Umbilical cord (tissue), 2 donors: ENCODE data around the gene DPYSL4. TPM values are rescaled to one million over a fixed set of nuclear protein-coding genes. Genes with fewer than 3 reads are reported as not detected.

Source experiments
- DNase-seq: peaks from one replicate; pipeline ENCODE4 v3.0.0-alpha.2; 2015; ENCODE audit warnings: low spot score
- total RNA-seq: library from RNA; depleted of rRNA; stranded (reverse); fragments of >200 nt; gene quantifications from one replicate; pipeline ENCODE4 v1.2.3, GENCODE V29; 2014; ENCODE audit warnings: low replicate concordance; ENCODE audit not compliant: insufficient read depth

Gene DPYSL4
- total RNA-seq, 1 donor from 2014 or later = 1.2 TPM

GRCh38 chr10:132226586-132227405 is 40.0 kb downstream of the DPYSL4 start:
- DNase-seq = no peak

- DNase-seq = no peak
Observed at GRCh38 chr10:132227851-132228390, 41.2 kb downstream of the DPYSL4 start.

- DNase-seq = no peak
Observed at GRCh38 chr10:132228616-132229015, 41.9 kb downstream of the DPYSL4 start.

- no peak for DNase-seq
Observed at GRCh38 chr10:132229096-132229495, 42.3 kb downstream of the DPYSL4 start.

GRCh38 chr10:132229834-132230556 is 43.2 kb downstream of the DPYSL4 start:
- DNase-seq = no peak

GRCh38 chr10:132230557-132231210 is 43.9 kb downstream of the DPYSL4 start:
- DNase-seq = no peak

- DNase-seq = no peak
Observed at GRCh38 chr10:132231656-132232022, 44.9 kb downstream of the DPYSL4 start.

GRCh38 chr10:132232023-132232951 is 45.5 kb downstream of the DPYSL4 start:
- peak; percentile 26 for DNase-seq

GRCh38 chr10:132232981-132233380 is 46.2 kb downstream of the DPYSL4 start:
- no peak for DNase-seq

- no peak for DNase-seq
Observed at GRCh38 chr10:132233501-132234085, 46.8 kb downstream of the DPYSL4 start.

GRCh38 chr10:132234860-132235259 is 48.1 kb downstream of the DPYSL4 start:
- no peak for DNase-seq

- DNase-seq = no peak
Observed at GRCh38 chr10:132236161-132236560, 49.4 kb downstream of the DPYSL4 start.

GRCh38 chr10:132236881-132237280 is 50.1 kb downstream of the DPYSL4 start:
- no peak for DNase-seq

GRCh38 chr10:132237396-132237795 is 50.6 kb downstream of the DPYSL4 start:
- DNase-seq = no peak

GRCh38 chr10:132237871-132238270 is 51.1 kb downstream of the DPYSL4 start:
- peak; percentile 11 for DNase-seq

- DNase-seq = no peak
Observed at GRCh38 chr10:132238371-132239125, 51.8 kb downstream of the DPYSL4 start.

- DNase-seq = no peak
Observed at GRCh38 chr10:132239126-132240031, 52.6 kb downstream of the DPYSL4 start.

GRCh38 chr10:132240156-132240555 is 53.4 kb downstream of the DPYSL4 start:
- no peak for DNase-seq

- no peak for DNase-seq
Observed at GRCh38 chr10:132240581-132240980, 53.8 kb downstream of the DPYSL4 start.
